Measurements from ENCODE around the gene THEM4.

DNA sequence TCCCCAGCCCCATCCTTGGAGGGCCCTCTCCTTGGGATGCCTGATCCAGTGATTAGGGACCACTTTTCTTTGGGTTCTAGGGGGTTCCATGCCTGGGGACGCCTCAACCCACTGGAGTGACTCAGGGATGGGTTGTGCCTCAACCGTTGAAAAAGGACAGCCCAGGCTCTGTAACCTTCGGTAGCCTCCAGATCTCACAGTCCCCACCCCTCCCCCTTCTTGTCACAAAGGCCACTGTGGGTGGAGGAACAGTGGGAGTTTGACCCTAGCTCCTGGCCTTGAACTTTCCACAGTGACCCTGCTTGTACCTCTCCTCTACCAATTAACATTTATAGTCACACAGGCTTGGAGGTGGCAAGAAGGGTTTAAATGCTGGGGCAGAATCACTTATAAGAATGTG is 75.1 kb downstream of the THEM4 start:
- TF ChIP-seq, protein P1, sequence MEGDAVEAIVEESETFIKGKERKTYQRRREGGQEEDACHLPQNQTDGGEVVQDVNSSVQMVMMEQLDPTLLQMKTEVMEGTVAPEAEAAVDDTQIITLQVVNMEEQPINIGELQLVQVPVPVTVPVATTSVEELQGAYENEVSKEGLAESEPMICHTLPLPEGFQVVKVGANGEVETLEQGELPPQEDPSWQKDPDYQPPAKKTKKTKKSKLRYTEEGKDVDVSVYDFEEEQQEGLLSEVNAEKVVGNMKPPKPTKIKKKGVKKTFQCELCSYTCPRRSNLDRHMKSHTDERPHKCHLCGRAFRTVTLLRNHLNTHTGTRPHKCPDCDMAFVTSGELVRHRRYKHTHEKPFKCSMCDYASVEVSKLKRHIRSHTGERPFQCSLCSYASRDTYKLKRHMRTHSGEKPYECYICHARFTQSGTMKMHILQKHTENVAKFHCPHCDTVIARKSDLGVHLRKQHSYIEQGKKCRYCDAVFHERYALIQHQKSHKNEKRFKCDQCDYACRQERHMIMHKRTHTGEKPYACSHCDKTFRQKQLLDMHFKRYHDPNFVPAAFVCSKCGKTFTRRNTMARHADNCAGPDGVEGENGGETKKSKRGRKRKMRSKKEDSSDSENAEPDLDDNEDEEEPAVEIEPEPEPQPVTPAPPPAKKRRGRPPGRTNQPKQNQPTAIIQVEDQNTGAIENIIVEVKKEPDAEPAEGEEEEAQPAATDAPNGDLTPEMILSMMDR (IDR thresholded peaks at IDR 0.05): no peak
- no peak for TF ChIP-seq POLR2A (IDR thresholded peaks at IDR 0.05)
